ENCODE data around the gene EPOP.
"Not testable (repeated sequence)": the region's sequence is repeated elsewhere in the genome, so short reads cannot be mapped to it uniquely, and the experiment has no call there.

The EPOP gene

GRCh38 chr17:38637951-38638350 is 36.8 kb downstream of the EPOP start:
- DNase-seq = no peak

GRCh38 chr17:38636054-38636453 is 38.7 kb downstream of the EPOP start:
- no peak for DNase-seq

GRCh38 chr17:38632334-38632733 is 42.4 kb downstream of the EPOP start:
- no peak for DNase-seq

GRCh38 chr17:38628441-38628840 is 46.3 kb downstream of the EPOP start:
- no peak for DNase-seq

GRCh38 chr17:38627957-38628356 is 46.8 kb downstream of the EPOP start:
- no peak for DNase-seq

GRCh38 chr17:38626606-38627226 is 48.0 kb downstream of the EPOP start:
- DNase-seq = not testable (repeated sequence)

- no peak for DNase-seq
These were observed 49.3 kb downstream of the EPOP start for GRCh38 chr17:38625482-38625881.

- DNase-seq = not testable (repeated sequence)
These were observed 49.9 kb downstream of the EPOP start for GRCh38 chr17:38624782-38625355.

All from NCI-H345 (cell line).